HG02840 (cell line): Measurements from ENCODE around the gene NR3C1.

Source experiments
- ATAC-seq: cut with Tn5 transposase; IDR thresholded peaks from one replicate; pipeline ENCODE4 v1.9.1; 2021; ENCODE audit warnings: mild to moderate bottlenecking, moderate library complexity, moderate number of reproducible peaks; ENCODE audit not compliant: unreplicated experiment, low FRiP score

The NR3C1 gene

GRCh38 chr5:143274952-143275351 lies 128.5 kb downstream of the NR3C1 start:
- no peak for ATAC-seq

DNA sequence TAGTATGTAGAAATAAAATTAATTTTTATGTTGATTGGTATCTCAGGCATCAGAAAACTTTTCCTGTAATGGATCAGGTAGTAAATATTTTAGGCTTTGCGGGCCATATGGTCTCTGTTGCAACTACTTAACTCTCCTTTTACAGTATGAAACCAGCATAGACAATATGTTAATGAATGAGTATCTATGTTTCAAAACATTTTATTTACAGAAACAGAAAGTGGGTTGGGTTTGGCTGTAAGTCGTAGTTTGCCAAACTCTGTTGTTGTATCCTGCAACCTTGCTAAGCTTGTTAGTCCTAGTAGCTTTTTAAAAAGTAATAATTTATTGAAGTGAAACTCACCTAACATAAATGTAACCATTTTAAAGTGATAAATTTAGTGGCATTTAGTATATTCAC lies 132.1 kb downstream of the NR3C1 start:
- no peak for ATAC-seq

DNA sequence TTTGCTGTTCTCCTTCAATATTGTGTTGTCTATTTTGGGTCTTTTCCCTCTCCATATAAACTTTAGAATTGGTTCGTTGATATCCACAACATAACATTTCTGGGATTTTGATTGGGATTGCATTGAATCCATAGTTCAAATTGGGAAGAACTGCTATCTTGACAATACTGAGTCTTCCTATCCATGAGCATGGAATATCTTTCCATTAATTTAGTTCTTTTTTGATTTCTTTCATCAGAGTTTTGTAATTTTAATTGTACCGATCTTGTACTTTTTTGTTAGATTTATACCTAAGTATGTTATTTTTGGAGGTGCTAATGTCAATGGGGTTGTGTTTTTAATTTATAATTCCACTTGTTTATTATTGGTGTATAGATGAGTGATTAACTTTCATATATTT lies 135.1 kb downstream of the NR3C1 start:
- no peak for ATAC-seq

GRCh38 chr5:143267186-143267585 lies 136.3 kb downstream of the NR3C1 start:
- ATAC-seq = no peak

- no peak for ATAC-seq
Measured at GRCh38 chr5:143265995-143266394, 137.5 kb downstream of the NR3C1 start.

DNA sequence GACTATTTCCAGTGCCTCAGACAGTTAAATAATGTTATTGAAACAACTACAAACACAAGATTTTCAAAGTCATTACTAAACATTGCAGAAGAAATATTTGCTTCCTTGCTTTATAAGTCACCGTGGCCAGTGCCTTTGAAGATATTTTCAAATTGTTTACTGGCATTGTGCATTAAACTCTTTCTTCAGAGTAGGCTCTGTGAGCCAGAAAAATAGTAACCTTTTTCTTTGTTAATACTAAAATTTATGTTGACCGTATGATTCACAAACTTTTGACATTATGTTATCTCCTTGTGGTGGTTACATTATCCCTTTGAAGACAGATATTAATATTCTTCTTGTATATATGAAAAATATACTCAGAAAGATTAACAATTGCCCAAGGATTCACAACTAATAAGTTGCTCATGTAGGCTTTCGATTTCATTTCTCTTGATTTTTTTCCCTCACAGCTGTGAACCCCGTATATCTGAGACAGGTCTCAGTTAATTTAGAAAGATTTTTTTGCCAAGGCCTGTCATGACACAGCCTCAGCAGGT lies 140.1 kb downstream of the NR3C1 start:
- no peak for ATAC-seq

DNA sequence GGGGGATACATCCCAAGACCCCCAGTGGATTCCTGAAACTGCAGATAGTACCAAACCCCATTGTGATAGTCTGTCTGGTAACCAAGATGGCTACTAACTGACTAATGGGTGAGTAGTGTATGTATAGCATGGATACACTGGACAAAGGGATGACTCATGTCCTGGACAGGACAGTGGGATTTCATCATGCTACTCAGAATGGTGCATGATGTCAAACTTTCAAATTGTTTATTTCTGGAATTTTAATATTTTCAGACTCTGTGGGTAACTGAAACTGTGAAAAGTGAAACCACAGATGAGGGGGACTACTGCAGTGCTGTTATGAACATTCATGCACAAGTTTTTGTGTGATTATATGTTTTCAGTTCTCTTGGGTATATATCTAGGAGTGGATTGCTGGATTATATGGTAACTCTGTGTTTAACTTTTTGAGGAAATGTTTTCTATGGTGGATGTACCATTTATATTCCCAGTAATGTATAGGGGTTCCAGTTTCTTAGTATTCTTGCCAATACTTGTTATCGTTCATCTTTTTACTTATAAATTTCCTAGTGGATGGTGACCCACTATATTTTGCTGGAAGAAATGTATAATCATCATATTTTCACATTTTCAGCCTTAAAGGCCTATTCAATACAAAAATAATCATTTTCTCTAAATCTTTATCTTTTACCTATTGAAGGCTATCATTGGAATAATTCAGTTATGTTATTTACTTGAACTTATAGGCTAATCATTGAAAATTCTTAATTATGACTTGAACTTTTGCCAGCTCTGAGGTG lies 140.9 kb downstream of the NR3C1 start:
- ATAC-seq = peak; percentile 65

GRCh38 chr5:143261748-143262392 lies 141.6 kb downstream of the NR3C1 start:
- no peak for ATAC-seq

GRCh38 chr5:143259254-143259605 lies 144.3 kb downstream of the NR3C1 start:
- no peak for ATAC-seq

DNA sequence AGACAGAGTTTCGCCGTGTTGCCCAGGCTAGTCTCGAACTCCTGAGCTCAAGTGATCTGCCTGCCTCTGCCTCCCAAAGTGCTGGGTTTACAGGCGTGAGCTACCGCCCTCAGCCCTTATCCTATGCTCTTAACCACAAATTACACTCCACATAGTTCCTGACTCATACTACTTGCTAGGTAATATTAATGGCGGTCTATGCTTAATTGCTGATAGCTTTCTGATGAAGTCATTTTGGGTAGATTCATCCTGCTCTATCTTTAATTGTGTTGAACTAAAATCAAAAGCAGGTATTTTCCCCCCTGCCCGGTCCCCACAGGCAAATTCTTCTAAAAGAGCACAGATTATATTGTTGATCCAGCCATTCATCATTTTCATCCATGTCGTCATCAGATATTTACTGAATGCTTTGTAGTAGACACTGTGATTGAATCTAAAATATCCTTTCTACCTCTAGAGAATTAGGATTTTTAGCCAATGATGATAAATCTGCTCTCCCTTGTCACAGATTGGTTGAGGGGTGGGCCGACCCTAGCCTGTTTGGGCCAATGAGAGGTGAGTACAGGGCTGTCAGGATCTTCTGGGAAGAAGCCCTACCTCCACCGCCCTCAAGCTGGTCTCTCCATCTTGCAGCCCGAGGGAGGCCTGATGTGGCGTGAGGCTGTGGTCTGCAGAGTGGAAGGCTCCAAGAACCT lies 144.8 kb downstream of the NR3C1 start:
- no peak for ATAC-seq

DNA sequence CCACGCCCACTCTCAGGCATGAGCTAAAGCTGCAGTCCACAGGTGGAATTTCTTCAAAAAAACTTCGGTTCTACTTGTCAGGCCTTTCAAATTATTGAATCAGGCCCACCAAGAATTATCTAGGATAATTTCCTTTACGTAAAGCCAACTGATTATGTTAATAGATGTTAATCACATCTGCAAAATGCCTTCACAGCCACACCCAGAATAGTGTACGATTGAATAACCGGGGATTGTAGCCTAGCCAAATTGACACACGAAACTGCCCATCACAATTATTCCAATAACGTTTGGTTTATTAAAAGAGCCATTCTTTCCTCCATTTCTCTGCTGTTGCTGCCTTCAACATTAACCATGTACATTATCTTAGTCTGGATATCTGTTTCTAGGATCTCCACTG lies 148.7 kb downstream of the NR3C1 start:
- ATAC-seq = no peak

DNA sequence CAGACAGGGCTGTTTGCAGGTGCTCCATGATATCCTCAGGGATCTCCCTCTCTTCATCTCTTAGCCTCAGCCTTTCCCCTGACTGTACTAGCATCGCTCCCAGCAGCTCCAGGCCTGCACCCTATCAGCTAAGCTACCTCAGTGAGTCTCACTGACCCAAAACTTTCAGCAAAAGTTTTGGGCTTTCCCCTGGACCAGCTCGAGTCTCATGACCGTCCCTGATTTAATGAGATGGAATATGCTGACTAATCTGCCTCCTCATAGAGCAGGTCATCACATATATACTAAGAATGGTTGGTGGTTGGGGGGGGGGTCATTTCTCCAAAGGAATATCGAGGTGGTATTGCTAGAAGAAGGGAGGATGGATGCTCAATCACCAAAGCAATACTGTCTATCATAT lies 151.5 kb downstream of the NR3C1 start:
- ATAC-seq = no peak

DNA sequence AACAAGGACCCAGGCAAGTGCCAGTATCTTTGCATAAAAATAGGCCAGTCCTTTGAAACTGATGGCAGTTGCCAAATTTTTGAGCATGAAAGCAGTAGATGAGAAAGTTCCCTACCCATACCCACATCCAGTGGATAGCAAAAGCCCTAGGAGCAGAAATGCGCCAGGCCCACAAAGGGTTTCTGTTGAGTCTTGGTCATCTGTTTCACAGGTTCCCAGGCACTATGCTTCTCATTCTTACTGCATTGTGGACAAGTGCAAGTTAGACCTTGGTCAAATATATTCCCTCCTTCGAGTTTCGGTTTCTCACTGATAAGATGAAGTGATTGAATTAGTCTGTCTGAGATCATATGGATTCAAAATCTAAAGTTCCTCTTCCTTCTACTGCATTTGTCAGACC lies 152.3 kb downstream of the NR3C1 start:
- ATAC-seq = no peak

- no peak for ATAC-seq
Measured at GRCh38 chr5:143249851-143250250, 153.6 kb downstream of the NR3C1 start.

DNA sequence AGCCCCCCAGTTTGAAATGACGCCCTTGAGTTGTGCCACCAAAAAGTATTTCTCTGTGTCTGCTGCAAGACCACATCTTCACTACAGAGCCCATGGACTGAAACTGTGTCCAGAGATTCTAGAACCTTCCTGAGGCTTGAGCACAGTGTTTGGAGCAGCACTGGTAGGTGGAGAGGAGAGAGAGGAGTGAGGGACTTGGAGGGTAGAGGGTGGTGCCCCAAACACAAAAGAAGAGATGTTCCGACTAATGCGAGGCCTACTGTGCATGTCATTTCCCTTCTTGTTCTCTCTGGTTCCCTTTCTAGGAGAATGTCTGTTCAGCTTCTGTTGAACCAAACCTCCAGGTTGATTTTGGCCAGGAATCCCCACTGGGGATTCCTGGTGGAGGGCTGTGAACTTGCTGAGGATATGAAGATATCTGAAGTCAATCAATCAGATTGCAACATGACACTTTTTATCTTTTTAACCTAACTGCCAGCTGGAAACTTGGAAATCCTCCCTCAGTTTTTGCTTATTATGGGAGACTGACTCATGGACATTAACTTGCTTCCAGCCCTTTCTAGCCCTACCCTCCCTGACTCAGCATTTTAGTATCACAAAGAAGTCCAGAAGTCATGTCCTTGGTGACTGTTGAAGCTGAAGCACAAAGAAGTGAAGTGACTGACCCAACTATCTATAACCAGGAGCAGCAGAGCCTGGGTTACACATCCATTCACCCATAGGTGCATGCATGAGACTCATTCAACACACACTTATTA lies 154.5 kb downstream of the NR3C1 start:
- ATAC-seq = no peak

DNA sequence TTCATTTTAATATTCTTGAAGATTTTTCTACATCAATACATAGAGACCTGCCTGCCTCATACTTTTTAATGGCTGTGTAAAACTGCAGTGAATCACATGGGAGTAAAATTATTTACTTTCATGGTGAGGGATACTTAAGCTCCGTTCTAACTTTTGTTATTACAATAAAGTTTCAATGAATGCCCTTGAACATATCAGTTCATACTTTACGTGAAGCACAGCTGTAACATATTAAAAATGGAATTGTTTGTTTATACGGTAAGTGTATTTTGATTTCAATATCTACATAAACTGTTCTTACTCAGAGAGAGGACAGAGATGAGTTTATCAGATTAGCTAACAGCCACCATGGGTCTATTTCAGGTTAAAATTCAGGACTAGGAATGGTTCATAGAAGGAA lies 155.1 kb downstream of the NR3C1 start:
- ATAC-seq = no peak

DNA sequence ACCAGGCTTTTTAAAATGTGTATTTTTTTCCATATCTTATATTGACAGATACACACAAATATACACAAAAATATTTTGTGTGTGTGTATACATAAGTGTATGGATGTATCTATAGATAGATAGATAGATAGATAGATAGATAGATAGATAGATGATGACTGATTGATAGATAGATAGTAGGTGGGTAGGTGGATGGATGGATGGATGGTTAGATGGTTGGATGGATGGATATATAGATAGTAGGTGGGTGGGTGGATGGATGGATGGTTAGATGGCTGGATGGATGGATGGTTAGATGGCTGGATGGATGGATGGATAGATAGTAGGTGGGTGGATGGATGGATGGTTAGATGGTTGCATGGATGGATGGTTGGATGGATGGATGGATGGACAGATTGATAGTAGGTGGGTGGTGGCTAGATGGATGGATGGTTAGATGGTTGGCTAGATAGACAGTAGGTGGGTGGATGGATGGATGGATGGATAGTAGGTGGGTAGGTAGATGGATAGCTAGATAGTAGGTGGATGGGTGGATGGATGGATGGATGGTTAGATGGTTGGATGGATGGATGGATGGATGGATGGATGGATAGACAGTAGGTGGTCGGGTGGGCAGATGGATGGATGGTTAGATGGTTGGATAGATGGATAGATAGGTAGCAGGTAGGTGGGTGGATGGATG lies 156.2 kb downstream of the NR3C1 start:
- no peak for ATAC-seq

DNA sequence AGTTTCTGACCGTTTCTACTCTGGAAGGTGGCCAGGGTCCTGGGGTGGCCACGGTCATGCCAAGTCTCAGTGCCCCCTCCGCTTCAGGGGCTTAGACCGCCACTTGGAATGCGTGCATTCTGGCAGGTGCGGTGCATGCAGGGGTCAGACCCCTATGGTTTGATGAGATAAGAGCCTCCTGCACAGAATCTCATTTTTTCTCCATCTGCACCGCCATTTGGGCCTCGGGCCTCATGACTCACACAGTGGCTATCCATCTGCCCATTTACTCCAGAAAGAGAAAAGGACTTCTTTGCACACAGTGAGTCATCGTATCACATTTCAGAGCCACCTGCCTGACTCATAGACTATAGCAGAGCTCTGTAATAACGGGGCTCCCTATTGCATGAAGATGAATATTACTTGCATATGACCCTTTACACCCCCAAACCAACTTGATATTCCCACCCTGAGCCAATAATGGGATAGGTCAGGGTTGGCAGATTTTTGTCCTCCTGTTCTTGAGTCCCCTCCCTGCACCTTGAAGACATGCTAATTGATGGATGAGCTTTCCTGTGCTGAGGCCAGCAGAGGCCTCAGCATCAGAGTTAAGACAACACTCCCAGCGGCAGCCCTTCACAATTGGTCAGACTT lies 157.4 kb downstream of the NR3C1 start:
- ATAC-seq = no peak

DNA sequence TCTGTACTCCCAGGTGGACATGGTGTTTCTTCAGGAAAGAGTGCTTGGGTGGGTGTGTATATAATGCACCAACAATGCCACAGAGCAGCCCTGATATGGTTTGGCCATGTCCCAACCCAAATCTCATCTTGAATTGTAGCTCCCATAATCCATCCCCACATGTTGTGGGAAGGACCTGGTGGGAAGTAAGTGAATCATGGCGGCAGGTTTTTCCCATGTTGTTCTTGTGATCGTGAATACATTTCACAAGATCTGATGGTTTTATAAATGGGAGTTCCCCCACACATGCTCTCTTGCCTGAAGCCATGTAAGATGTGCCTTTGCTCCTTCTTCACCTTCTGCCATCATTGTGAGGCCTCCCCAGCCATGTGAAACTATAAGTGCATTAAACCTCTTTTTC lies 158.5 kb downstream of the NR3C1 start:
- ATAC-seq = no peak
